NCI-H2107 treated with DMSO at 0.1 percent for 48 hours (cell line): ENCODE measurements around the gene PIK3C2G.

ENCODE experiments used
- DNase-seq: peaks from one replicate; lab custom pipeline; 2025; ENCODE audit not compliant: unreplicated experiment; lab: John Stamatoyannopoulos, UW

PIK3C2G gene

GRCh38 chr12:18270958-18271460 lies 9.7 kb downstream of the PIK3C2G start:
- DNase-seq, result no peak

- no peak for DNase-seq
Measured at GRCh38 chr12:18275981-18276380, 14.7 kb downstream of the PIK3C2G start.

- no peak for DNase-seq
Measured at GRCh38 chr12:18277196-18277595, 15.9 kb downstream of the PIK3C2G start.

DNA sequence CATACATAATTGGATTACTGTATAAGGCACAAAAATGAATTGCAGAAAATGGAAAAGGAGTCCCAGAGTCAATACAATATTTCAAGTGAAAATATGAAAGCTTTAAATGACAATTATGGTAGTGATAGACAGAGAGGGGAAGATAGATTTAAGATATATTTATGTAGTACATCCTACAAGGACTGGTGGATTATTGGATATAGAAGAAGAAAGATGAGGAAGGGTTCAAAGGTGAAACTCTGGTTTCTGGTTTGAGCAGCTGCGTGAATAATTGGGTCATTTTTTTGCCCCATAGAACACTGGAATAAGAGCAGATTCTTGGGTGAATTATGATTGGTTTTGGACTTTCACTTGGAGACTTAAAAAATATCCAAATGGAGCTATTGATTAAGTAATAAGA lies 19.4 kb downstream of the PIK3C2G start:
- no peak for DNase-seq

GRCh38 chr12:18281941-18282340 lies 20.6 kb downstream of the PIK3C2G start:
- DNase-seq, result no peak

DNA sequence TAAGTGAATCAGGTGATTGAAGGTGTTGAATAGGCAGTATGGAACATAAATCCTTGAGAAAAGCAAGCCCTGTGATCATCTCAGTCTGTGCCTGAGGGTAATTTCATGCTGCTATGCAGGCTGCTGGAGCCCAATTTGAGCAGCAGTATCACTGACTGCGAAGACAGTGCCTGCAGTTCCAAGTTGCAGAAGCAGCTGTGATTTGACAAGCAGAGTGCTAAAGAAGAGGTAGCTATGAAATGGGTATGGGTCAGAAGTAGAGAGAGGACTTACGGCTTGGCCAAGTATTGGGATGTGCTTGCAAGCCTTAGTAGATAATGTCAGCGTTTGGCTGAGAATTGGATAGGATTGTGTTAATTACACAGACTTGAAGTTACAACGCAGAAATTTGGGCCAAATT lies 22.5 kb downstream of the PIK3C2G start:
- DNase-seq, result no peak

DNA sequence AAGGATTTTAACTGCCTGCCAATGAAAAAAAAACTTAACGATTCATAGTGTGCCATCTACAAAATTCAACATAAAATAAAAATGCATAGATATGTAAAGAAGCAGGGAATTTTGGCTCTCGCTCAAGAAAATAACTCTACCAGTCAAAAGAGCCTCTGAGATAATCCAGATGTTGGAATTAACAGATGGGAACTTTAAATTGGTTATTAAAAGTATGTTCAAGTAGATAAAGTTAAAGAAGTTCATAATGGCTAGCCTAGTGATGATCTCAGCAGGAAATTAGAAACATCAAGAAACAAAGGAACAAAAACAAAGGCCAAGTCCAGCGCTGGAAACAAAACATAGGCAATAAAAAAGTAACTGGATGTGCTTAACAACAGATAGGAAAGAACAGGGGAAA lies 23.1 kb downstream of the PIK3C2G start:
- no peak for DNase-seq

DNA sequence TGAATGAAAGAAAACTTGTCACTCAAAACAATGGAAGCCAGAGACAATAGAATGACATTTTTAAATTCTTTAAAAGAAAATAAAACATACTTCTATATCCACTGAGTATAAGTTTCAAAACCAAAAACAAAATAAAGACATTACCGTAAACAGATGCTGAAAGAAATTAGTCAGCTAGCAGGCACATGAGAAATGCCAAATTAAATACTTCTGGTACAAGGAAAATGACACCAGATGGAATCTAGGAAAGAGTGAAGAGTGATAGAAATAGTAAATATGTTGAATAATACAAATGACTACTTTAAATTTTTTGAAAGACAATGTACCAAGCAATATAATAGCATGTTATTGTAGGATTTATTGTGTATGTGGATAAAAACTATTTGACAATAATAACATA lies 23.8 kb downstream of the PIK3C2G start:
- DNase-seq, result no peak

DNA sequence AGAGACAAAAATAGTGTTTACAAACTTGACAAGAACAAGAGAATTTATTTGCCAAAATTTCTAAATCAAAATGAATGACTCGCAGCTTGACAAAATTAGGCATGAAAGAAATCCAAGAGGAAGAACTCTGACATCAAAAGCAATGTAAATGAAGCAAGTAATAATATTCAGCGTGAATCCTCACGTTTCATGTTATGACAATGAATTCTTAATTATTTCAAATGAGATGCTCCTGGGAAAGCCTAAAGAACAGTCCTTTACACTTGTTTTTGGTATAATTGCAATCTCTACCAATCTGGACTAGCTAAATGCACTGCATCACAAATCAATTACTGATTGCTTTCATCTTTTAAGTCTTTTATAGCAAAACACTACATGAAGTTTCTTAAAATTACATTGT lies 29.1 kb downstream of the PIK3C2G start:
- DNase-seq, result no peak

DNA sequence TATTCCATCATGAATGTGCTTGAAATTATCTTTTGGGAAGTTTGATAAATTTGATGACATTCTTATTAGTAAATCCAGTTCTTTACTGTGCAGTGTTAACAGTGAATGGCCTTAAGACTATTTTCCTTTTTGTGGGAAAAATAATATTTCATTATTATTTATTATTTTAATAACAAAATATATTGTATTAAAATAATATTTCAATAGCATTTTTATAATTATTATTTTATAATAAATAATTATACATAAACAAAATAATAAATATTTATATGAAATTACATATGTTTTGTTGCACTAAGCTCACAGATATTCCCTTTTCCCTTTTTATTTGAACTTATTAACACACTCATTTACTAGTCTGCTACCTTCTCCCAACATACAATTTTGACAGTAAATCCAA lies 33.6 kb downstream of the PIK3C2G start:
- no peak for DNase-seq

GRCh38 chr12:18296201-18296908 lies 35.0 kb downstream of the PIK3C2G start:
- DNase-seq, result no peak

DNA sequence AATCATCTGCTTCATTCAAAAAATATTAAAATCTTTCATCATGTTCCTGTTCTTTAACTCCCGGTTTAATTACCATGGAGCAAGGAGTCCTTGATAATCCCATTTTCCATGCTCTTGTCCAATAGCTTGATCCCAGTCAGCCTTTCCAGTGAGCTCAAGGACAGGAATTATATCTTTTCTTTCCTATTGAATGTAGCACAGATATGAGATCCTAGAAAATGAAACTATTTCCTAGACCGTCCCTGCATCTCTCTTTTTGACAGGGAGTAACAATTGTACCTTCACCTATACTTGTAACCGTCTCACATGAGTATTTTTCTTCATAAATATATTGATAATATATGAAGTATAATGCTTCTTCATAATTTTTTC lies 35.6 kb downstream of the PIK3C2G start:
- DNase-seq, result no peak

- DNase-seq, result no peak
Measured at GRCh38 chr12:18297902-18298301, 36.6 kb downstream of the PIK3C2G start.

DNA sequence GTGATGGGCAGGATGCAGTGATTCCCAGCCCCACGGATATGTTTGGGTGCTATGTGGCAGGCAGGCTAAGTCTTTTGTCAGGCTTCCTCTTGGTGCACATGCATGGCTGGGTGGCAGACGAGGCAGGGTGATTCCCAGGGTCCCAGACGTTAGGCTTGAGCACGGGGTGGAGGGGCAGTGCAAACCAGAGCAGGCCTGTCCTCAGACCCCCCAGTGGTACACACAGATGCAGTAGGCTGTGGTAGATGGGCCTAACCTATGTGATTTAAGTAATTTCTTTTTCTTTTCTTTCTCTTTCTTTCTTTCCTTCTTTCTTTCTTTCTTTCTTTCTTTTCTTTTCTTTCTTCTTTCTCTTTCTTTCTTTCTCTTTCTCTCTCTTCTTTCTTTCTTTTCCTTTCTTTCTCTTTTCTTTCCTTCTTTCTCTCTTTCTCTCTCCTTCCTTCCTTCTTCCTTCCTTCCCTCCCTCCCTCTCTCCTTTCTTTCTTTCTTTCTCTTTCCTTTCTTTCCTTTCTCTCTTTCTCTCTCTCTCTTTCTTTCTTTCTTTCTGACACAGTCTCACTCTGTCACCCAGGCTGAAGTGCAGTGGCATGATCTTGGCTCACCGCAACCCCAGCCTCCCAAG lies 41.6 kb downstream of the PIK3C2G start:
- no peak for DNase-seq

GRCh38 chr12:18304609-18305008 lies 43.3 kb downstream of the PIK3C2G start:
- no peak for DNase-seq

GRCh38 chr12:18306311-18306710 lies 45.0 kb downstream of the PIK3C2G start:
- no peak for DNase-seq

DNA sequence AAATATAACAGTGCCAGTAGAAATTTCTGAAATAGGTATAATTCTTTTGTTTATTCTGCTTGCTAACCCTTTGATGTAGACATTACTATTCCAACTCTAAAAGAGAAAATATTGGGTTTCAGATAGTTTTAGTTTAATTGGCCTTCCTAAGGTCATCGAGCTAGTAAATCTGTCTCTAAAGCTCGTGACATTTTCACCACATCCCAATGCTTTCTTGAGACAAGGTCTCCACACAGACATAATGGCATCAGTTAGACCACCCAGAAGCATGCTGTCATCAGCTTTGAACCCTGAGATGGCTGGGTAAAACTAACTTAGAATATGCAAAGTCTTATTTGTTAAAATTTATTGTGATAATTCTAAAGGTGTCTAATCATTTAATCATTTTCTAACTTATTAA lies 52.0 kb downstream of the PIK3C2G start:
- DNase-seq, result no peak

GRCh38 chr12:18320036-18320617 lies 58.8 kb downstream of the PIK3C2G start:
- DNase-seq, result peak; percentile 6

GRCh38 chr12:18320976-18321375 lies 59.7 kb downstream of the PIK3C2G start:
- DNase-seq, result no peak

GRCh38 chr12:18323159-18323558 lies 61.8 kb downstream of the PIK3C2G start:
- no peak for DNase-seq

GRCh38 chr12:18327036-18327435 lies 65.7 kb downstream of the PIK3C2G start:
- DNase-seq, result no peak

GRCh38 chr12:18332173-18332572 lies 70.9 kb downstream of the PIK3C2G start:
- DNase-seq, result no peak
